NCI-H187 (cell line): Measurements from ENCODE around the gene CLUH.
A peak's percentile ranks its signal among the peaks of the same experiment; 100 is the strongest.
"Not testable (repeated sequence)": the region's sequence is repeated elsewhere in the genome, so short reads cannot be mapped to it uniquely, and the experiment has no call there.

Experiments used
- DNase-seq, 2 experiments: peaks; one replicate each; lab custom pipeline; 2025; lab: John Stamatoyannopoulos, UW

CLUH gene

DNA sequence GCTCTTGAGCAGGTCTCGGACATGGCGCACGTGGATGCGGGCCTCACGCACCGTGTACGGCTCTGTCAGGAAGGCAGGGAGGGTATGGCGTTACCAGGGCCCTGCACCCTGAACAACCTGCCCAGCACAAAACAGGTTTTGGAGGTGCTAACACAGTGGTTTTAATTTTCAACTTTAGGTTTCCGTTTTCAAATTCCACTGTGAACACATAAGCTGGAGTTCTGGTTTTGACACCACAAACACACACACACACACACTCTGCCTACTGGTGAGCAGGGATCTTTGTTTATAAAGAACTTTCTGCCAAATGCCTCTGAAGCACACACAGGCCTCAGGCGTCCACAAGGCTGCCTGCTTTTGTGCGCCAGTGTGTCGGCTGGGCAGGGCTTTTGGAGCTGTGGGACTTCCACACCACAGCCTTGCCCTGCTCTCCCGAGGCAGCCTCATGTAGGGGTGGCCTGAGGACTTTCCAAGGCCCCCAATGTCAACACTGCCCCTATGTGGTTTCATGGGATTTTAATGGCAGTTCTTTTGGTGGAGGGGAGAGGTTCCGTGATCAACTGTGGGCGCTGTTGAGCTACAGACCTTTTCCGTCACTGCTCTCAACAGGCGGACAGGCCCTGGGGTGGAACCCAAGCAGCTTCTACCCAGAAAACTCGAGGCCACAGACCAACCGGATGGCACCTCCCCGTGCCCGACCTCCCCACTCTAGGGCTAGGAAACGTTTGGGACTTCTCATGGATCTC is 9.4 kb downstream of the CLUH start:
- no peak for DNase-seq

DNA sequence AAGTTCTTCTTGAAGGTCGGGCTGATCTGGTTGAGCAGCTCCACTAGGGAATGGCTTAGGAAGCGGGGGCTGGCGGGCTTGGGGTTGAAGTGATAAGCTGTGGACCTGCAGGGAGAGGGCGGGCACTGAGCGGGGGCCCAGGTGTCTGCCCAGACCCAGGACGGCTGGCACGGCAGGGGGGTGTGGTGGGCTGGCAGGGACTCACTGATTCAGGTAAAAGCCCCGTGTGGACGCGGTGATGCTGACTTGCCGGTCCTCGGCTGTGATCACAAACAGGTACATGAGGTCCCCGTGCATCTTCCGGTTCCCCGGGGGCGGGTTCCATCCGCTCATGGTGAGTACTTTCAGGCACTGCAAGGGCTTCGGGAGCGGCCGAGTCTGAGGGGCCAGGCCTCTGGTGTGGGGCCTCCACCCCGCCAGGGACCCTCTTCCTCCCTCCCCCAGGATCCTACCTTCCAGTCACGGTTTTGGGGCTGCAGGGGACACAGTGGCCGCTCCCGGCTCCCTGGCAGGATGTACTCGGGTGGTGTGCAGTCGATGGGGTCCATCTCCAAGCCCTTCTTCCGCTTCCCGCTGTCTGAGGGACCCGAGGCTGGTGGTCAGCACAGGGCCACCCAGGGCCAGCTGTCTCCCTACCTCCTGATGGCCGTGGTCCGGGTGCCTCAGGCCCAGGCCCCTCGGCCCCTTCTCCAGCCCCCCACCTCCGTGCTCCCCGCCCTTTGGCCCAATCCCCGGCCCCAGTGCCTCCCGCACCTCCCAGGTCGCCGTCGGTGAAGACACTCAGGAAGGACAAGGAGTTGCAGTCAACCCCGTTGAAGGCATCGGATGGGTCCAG is 10.2 kb downstream of the CLUH start:
- no peak for DNase-seq

DNA sequence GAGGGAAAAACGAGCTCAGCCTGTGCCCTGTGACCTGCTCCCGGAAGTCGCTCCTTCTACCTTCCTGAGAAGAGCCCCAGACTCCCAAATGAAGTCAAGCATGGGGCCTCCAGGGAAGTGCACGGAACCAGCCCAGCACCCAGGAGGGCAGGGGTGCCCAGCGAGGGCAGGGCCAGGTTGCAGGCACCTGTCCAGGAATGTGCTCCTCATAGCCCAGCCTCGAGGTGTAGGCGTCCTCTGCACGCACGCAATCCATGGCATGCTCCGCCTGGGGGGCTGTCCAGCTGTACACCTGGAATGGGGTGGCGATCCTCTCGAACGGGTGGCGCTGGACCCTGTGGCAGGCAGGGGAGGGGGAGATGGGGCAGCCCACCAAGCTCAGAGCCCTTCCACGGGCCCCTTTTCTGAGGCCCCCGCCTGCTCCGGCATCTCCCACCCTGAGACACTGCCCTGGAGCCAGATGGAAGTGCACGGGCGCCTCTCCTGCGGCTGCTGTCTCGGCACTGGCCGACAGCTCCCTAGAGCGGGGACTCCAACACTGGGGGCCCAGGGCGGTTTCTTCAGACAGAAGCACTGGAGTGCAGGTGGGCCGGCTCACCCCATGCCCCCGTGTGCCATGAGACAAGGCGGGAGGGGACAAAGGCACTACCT is 10.9 kb downstream of the CLUH start:
- no peak for DNase-seq

GRCh38 chr17:2700030-2700490 is 11.5 kb downstream of the CLUH start:
- no peak for DNase-seq

DNA sequence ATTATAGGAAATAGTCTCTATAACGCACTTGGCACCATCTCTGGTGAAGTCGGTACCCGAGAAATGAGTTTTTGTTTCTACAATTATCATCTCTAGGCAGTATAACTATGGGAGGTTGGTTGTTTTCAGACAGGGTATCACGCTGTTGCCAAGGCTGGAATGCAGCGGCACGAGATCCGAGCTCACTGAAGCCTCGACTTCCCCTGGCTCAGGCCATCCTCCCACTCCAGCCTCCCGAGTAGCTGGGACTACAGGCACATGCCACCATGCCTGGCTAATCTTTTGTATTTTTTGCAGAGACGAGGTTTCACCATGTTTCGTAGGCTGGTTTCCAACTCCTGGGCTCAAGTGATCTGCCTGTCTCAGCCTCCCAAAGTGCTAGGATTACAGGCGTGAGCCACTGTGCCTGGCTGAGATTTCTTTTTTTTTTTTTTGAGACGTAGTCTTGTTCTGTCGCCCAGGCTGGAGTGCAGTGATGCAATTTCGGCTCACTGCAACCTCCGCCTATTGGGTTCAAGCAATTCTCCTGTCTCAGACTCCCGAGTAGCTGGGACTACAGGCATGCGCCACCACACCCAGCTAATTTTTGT is 12.3 kb downstream of the CLUH start:
- DNase-seq = not testable (repeated sequence)

DNA sequence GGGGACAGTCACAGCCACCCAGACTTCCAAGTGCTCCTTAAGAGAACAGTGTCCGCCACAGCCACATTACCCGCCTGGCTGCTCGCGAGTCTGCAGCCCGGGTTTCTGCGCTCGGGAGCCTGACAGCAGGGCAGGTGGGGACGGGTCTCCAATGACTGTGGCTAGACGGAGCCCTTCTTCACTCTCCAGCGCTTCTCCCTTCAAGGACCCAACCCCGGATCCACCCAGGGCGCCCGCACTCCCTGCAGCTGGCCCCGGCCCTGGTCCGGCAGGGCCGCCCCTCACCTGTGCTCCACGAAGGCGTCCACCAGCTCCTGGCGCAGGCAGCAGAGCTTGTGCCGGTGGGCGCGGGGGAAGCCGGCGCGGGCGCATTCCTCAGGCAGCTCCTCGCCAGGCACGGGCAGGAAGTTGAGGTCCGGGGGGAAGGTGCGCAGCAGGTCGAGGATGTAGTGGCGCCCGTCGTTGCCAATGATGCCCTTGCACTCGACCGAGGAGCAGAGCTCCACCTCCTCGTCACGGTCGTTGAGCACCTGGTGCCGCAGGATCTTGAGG is 13.9 kb downstream of the CLUH start:
- peak; percentile 2 to 32 for DNase-seq

DNA sequence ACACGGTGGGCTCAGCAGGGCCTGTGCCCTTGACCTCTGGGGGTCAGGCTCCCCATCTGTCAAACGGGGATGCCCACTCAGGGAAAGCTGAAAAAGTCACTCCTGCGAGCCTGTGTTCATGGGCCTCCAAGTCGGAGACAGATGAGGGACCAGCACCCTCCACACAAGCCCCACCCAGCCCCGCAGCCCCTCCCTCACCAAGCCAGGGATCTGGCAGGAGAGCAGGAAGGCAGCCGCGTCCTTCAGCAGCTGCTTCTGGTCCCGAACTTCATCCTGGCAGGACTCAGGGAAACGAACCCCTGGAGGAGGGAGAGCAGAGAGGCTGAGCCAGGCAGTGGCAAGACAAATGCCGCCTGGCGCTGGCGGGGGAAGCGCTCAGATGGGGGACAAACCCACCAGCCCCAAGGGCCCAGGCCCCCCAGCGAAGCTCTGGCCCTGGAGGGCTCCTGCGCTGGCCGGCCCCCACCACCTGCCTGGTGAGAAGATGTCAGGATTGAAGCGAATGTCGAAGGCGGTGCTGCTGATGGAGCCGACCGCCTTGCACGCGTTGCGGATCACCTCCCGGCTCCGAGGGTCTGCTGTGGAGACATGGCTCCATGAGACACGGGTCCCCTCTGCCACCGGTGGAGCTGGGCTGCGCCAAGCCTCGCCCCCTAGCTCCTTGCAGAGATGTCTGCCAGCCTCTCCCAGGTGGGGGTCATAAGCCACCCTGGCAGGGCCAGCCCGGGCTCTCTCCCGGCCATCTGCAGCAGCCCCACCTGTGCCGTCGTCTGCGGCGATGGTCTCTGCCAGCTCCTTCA is 15.4 kb downstream of the CLUH start:
- DNase-seq = no peak

GRCh38 chr17:2695243-2695960 is 16.2 kb downstream of the CLUH start:
- DNase-seq = no peak

GRCh38 chr17:2694381-2695242 is 17.0 kb downstream of the CLUH start:
- no peak for DNase-seq

- DNase-seq = no peak
Observed at GRCh38 chr17:2693561-2694380, 17.8 kb downstream of the CLUH start.

DNA sequence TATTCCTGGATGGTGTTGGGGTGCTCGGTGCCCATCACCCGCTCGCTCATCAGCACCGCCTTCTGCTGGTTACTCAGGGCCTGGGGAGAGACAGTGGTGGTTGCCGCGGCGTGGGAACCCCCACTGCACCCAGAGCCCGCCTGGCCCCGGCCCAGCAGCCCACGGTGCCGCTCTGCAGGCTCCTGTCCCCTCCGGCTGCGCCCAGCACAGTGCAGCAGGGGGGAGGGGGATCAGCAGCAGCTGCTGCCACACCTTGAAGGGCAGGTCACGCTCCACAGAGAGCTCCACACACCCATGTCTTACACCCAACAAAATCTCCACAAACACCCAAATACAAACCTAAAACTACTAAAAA is 18.8 kb downstream of the CLUH start:
- DNase-seq = peak in 1 of 2 experiments; percentile 16

GRCh38 chr17:2691965-2692780 is 19.4 kb downstream of the CLUH start:
- no peak for DNase-seq

DNA sequence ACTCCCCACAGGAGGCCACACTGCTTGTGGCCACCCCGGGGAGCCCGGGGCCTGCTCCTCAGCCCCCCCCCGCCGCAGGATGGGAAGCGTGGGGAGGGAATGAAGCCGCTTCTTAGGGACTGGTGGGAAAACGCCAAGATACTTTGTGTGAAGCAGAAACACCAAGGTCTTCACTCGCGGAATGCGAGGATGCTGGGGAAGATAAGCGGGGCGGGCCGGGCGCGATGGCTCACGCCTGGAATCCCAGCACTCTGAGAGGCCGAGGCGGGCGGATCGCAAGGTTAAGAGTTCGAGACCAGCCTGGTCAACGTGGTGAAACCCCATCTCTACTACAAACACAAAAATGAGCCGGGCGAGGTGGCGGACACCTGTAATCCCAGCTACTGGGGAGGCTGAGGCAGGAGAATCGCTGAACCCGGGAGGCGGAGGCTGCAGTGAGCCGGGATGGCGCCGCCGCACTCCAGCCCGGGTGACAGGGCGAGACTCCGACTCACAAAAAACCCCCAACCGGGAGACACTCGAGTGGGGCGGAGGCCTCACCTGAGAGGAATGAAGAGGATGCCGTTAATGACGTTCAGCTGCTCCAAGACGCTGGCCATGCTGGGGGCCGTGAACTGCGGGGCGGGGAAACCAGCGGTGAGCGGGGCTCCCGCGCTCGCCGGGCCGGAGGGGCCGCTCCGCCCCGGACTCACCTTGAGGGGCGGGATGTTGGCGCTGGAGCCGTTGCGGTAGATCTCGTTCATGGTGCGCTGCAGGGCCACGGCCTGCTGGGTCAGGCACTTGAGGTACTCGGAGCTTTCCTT is 20.3 kb downstream of the CLUH start:
- no peak for DNase-seq

DNA sequence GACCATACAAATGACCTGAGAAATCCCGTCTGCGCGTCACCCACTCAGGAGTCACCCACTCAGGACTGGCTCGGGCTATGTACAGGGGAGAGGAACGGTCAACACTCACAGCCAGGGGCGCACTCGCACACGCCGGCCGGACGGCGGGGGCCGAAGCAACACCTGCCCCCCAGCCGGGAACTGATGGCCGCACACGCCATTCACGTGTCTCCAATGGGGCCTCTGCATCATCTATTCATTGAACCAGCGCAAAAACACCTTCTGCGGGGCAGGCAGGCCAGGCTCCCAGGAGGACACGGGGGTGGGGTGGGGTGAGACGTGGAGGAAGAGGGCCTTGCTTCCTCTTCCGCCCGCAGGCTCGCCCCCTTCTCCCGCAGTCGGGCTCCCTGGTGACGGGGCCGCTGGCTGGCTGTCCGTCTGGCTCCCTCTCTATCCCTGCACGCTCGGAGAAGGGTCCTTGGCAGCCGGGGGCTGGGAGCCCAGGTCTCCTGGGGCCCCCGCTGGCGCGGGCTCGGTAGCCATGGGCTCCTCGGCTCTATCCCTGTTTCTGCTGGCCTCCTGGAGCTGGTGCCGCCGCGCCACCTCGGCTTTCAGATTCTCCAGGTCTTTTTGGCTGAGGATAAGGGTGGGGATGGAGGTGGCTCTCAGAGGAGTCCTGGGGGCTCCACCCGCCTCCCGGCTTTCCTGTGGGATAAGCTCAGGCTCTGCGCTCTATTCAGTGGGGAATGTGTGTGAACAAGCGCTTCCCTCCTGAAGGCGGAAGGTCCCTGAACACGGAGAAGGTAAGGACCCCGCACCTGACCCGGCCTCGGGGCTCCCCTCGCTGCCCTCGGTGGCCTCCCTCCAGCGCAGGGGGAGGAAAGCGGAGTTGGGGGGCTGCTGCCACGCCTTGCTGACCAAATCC is 21.1 kb downstream of the CLUH start:
- no peak for DNase-seq

DNA sequence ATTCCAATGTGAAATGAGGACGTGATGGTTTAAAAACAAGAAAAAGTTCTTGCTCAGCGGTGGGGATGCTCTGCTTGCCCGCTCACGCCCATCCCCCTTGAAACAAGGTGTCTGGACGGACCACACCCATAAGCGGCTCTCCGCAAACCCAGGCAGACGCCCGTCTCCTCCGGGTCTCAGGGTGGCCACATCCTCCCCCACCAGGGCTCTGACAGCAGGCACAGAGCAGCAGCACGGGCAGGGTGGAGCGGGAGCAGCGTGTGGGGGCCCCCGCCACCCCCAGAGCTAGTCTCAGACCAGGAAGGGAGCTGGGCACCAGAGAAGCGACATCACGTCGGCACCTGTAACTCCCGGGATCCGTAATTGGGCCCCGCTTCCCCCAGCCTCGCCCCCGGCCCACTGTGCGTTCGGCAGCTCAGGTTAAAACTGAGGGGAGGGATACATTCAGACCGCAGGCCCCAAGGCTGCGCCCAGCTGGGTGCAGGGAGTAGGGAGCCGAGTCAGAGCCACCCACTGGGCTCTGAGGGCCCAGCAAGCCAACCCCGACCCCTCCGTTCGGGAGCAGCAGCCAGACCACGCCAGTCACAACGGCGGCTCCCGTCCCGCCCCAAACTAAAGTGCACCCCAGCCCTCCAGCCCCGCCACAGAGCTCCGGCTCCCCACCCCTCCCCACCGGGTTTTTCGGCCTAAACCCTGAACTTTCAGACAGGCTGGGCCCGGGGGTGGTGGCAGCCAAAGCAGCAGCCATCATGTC is 22.0 kb downstream of the CLUH start:
- DNase-seq = peak in 1 of 2 experiments; percentile 49
